ENCODE data around the gene ZCCHC14.

ZCCHC14 gene

GRCh38 chr16:87412371-87412995 is 80.3 kb downstream of the ZCCHC14 start:
- DNase-seq (ENCODE audit: low spot score), result no peak
- in situ Hi-C loops (cut with MboI; ENCODE audit: low sequenced_read_pairs, unreplicated experiment), result no loop called here
- no peak for TF ChIP-seq CTCF (IDR thresholded peaks at IDR 0.05; ENCODE audit: borderline replicate concordance, control extremely low read depth, extremely low read depth, insufficient read depth, missing control alignments)

- in situ Hi-C loops (cut with MboI; ENCODE audit: low sequenced_read_pairs, unreplicated experiment), result no loop called here
Observed at GRCh38 chr16:87411375-87412271, 81.2 kb downstream of the ZCCHC14 start.

DNA sequence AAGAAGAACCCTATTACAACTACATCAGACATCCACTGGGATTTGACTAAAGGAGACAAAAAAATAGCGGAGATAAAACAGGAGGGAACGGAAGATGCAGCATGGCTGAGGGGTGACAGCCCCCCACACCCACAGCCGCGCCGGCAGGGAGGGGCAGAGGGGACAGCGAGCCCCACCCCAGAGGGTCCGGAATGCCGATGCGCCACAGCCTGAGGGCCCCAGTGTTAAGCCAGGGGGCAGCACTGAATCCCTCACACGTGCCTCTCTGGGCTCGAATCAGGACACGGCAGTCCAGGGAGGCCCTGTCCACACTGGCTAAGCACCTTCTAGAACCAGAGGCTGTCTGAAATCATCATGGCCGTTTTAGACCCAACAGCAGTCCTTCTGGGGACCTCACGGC is 81.9 kb downstream of the ZCCHC14 start:
- no peak for TF ChIP-seq CTCF (IDR thresholded peaks at IDR 0.05; ENCODE audit: borderline replicate concordance, control extremely low read depth, extremely low read depth, insufficient read depth, missing control alignments)
- in situ Hi-C loops (cut with MboI; ENCODE audit: low sequenced_read_pairs, unreplicated experiment), result no loop called here
- DNase-seq (ENCODE audit: low spot score), result no peak

More at GRCh38 chr16:87411375-87412271, 81.2 kb downstream of the ZCCHC14 start:
- TF ChIP-seq CTCF (IDR thresholded peaks at IDR 0.05; ENCODE audit: borderline replicate concordance, control extremely low read depth, extremely low read depth, insufficient read depth, missing control alignments), result no peak
- DNase-seq (ENCODE audit: low spot score), result no peak

GRCh38 chr16:87410530-87410929 is 82.3 kb downstream of the ZCCHC14 start:
- TF ChIP-seq CTCF (IDR thresholded peaks at IDR 0.05; ENCODE audit: borderline replicate concordance, control extremely low read depth, extremely low read depth, insufficient read depth, missing control alignments), result no peak
- DNase-seq (ENCODE audit: low spot score), result no peak
- in situ Hi-C loops (cut with MboI; ENCODE audit: low sequenced_read_pairs, unreplicated experiment), result no loop called here

DNA sequence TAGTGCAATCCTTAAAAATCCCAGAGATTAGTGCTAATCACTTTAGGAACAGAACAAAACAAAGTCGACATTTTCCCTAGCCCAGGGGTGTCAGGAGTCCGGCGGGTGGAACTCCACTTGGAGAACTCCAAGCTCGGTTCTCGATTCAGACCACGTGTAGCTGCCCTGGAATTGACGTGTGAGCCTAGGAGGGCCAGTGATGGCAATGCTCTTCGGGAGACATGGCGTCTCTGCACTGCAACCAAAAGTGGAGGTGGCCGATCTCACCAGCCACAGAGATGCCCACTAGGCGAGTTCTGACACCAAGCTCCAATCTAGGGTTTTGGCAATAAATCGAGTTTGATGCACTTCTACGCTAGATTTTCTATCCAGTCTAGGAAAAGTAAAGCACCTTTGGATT is 83.0 kb downstream of the ZCCHC14 start:
- in situ Hi-C loops (cut with MboI; ENCODE audit: low sequenced_read_pairs, unreplicated experiment), result no loop called here

DNA sequence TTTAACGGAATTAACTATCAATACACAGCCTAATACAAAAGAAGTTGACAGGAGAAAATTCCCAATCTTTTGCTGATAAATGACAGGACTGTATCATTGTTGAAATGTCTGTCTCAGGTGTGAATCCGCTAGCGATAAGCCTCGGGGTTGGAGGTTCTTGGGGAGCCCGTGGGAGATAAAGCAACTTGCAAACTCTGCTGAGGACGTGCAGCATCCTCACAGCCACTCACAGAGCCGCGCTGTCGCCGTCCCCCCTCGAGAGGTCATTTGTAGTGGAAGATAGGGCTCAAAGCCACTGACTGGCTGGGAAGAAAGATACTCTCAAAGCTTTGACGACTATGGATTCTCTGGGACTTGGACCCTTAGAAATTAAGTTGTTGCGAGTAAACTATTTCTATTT is 83.7 kb downstream of the ZCCHC14 start:
- in situ Hi-C loops (cut with MboI; ENCODE audit: low sequenced_read_pairs, unreplicated experiment), result no loop called here
- no peak for DNase-seq (ENCODE audit: low spot score)
- no peak for TF ChIP-seq CTCF (IDR thresholded peaks at IDR 0.05; ENCODE audit: borderline replicate concordance, control extremely low read depth, extremely low read depth, insufficient read depth, missing control alignments)

More for the DNA sequence above, 83.0 kb downstream of the ZCCHC14 start:
- no peak for DNase-seq (ENCODE audit: low spot score)
- no peak for TF ChIP-seq CTCF (IDR thresholded peaks at IDR 0.05; ENCODE audit: borderline replicate concordance, control extremely low read depth, extremely low read depth, insufficient read depth, missing control alignments)

Data from GM13976 (cell line).